Effector CD8-positive, alpha-beta T cell (primary cell): ENCODE results near the gene YIPF5.

Experiments used
- DNase-seq: peaks from one replicate; lab custom pipeline; 2025; lab: John Stamatoyannopoulos, UW

Gene YIPF5

GRCh38 chr5:144179226-144179625 is 8.8 kb upstream of the YIPF5 start:
- no peak for DNase-seq

- DNase-seq = no peak
Observed at GRCh38 chr5:144177548-144177947, 7.1 kb upstream of the YIPF5 start.

GRCh38 chr5:144173766-144174165 is 3.3 kb upstream of the YIPF5 start:
- DNase-seq = no peak

- DNase-seq = no peak
Observed at GRCh38 chr5:144169904-144170275, 569 bp downstream of the YIPF5 start.

- no peak for DNase-seq
Observed at GRCh38 chr5:144167998-144168397, 2.5 kb downstream of the YIPF5 start.

GRCh38 chr5:144166696-144167095 is 3.8 kb downstream of the YIPF5 start:
- DNase-seq = no peak

GRCh38 chr5:144162686-144163085 is 7.8 kb downstream of the YIPF5 start:
- no peak for DNase-seq

GRCh38 chr5:144156767-144157171 is 13.7 kb downstream of the YIPF5 start:
- DNase-seq = no peak

- DNase-seq = no peak
Observed at GRCh38 chr5:144151026-144151425, 19.4 kb downstream of the YIPF5 start.

- no peak for DNase-seq
Observed at GRCh38 chr5:144144956-144145751, 25.3 kb downstream of the YIPF5 start.

- DNase-seq = no peak
Observed at GRCh38 chr5:144143625-144144024, 26.8 kb downstream of the YIPF5 start.

- DNase-seq = no peak
Observed at GRCh38 chr5:144142824-144143162, 27.7 kb downstream of the YIPF5 start.

- no peak for DNase-seq
Observed at GRCh38 chr5:144142139-144142823, 28.2 kb downstream of the YIPF5 start.

- no peak for DNase-seq
Observed at GRCh38 chr5:144141585-144141984, 28.9 kb downstream of the YIPF5 start.

GRCh38 chr5:144139586-144139985 is 30.9 kb downstream of the YIPF5 start:
- DNase-seq = no peak

GRCh38 chr5:144135113-144135762 is 35.2 kb downstream of the YIPF5 start:
- no peak for DNase-seq

GRCh38 chr5:144134194-144134826 is 36.1 kb downstream of the YIPF5 start:
- DNase-seq = no peak

- DNase-seq = no peak
Observed at GRCh38 chr5:144133050-144133633, 37.3 kb downstream of the YIPF5 start.

- no peak for DNase-seq
Observed at GRCh38 chr5:144131261-144131660, 39.2 kb downstream of the YIPF5 start.

- no peak for DNase-seq
Observed at GRCh38 chr5:144130306-144130705, 40.2 kb downstream of the YIPF5 start.

- no peak for DNase-seq
Observed at GRCh38 chr5:144128844-144129243, 41.6 kb downstream of the YIPF5 start.

- no peak for DNase-seq
Observed at GRCh38 chr5:144126707-144127106, 43.8 kb downstream of the YIPF5 start.
